Measurements from ENCODE around the gene TMEM247.

DNA sequence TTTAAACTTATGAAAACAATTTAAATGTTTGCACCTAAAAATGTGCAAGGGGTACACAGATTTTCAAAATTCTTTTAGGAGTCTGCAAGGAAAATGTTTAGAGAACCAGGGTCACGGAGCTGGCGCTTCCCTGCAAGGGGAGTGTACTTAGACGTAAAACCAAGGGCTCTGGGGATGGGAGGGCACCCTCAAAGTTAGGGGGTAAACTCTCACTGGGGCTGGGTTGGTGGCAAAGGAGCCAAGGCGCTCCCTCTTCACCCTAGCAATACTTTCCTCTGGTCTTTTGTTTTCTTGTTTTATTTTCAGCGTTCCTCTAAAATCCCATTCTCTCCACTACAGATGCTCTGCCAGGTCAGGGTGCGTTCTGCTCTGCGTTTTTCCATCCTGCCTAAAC lies 20.0 kb downstream of the TMEM247 start:
- no peak for TF ChIP-seq POLR2A (IDR thresholded peaks at IDR 0.05)
- TF ChIP-seq, protein P1, sequence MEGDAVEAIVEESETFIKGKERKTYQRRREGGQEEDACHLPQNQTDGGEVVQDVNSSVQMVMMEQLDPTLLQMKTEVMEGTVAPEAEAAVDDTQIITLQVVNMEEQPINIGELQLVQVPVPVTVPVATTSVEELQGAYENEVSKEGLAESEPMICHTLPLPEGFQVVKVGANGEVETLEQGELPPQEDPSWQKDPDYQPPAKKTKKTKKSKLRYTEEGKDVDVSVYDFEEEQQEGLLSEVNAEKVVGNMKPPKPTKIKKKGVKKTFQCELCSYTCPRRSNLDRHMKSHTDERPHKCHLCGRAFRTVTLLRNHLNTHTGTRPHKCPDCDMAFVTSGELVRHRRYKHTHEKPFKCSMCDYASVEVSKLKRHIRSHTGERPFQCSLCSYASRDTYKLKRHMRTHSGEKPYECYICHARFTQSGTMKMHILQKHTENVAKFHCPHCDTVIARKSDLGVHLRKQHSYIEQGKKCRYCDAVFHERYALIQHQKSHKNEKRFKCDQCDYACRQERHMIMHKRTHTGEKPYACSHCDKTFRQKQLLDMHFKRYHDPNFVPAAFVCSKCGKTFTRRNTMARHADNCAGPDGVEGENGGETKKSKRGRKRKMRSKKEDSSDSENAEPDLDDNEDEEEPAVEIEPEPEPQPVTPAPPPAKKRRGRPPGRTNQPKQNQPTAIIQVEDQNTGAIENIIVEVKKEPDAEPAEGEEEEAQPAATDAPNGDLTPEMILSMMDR (IDR thresholded peaks at IDR 0.05): no peak
